T-helper 1 cell treated with Interleukin-12 subunit alpha and Interleukin-12 subunit beta and Interleukin-4 antibody, amounts not matched to agents 30 μg/mL and 1 μg/mL, for 36 hours (primary cell): ENCODE measurements around the gene SPACA4.

ENCODE experiments used
- H3K27ac Mint-ChIP-seq: one replicate; pipeline ENCODE4 v1.8.0; 2021; ENCODE audit warnings: mild to moderate bottlenecking, mixed read lengths
- H3K27me3 Mint-ChIP-seq: one replicate; pipeline ENCODE4 v1.8.0; 2021; ENCODE audit warnings: low read depth, mixed read lengths
- H3K36me3 Mint-ChIP-seq: one replicate; pipeline ENCODE4 v1.8.0; 2021; ENCODE audit warnings: low read depth, mixed read lengths
- H3K4me1 Mint-ChIP-seq: one replicate; pipeline ENCODE4 v1.8.0; 2021; ENCODE audit warnings: low read depth, mixed read lengths
- H3K4me3 Mint-ChIP-seq: one replicate; pipeline ENCODE4 v1.8.0; 2021; ENCODE audit warnings: mild to moderate bottlenecking, moderate library complexity, mixed read lengths
- H3K9me3 Mint-ChIP-seq: one replicate; pipeline ENCODE4 v1.8.0; 2021; ENCODE audit warnings: mixed read lengths

Gene SPACA4

DNA sequence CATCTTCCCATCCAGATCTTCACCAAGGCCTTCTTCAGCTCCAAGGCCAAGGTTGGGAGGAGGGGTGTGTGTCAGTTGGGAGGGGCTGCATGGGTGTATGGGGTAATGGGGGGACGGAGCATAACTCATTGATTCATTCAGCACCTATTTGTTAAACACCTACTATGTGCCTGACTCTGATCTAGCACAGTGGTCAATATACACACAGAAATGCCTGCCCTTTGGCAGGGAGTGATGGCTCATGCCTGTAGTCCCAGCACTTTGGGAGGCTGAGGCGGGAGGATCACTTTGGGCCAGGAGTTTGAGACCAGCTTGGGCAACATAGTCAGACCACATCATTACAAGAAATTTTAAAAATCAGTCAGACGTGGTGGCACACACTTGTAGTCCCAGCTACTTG lies 19.2 kb upstream of the SPACA4 start:
- H3K4me3 Mint-ChIP-seq: no peak overlapping the region
- no peak overlapping the region for H3K27ac Mint-ChIP-seq

DNA sequence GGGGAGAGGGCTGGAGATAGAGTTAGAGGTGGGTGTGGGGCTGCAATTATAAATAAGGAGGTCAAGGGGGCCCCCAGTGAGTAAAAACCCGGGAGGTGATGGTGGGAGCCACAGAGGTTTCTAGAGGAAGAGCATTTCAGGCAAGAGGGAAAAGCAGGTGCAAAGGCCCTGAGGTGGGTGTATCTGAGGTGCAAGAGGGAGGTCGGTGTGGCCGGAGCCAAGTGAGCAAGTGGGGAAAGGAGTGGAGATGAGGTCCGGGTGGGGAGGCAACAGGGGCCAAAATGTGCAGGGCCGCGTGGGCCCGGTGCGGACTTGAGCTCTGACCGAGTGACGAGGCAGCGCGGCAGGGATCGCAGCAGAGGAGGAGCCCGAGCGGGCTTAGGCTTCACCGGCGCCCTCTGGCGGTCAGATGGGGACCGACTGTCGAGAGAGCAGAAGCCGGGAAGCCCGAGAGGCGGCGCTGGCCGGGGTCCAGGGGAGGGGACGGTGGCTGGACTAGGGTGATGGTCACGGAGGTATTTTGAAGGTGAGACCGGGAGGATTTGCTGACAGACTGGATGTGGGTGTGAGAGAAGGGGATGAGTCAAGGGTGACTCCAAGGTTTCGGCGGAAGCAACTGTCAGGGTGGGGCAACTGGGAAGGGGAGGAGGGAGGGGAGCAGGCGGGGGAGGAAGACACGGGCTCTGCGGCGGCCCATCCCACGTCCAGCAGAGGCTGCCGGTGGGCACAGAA lies 17.7 kb upstream of the SPACA4 start:
- Mint-ChIP-seq H3K4me3 (peak overlapping the region; percentile 78), H3K9me3 (no peaks in the 10 kb centered on the region), H3K27me3 (peaks cover 12% of the 10 kb centered on the region), H3K36me3 (peaks cover 12% of the 10 kb centered on the region), H3K4me1 (peaks cover 22% of the 10 kb centered on the region), H3K27ac (peak overlapping the region; percentile 85)

More for the DNA sequence above, 19.2 kb upstream of the SPACA4 start:
- H3K9me3 Mint-ChIP-seq: no peaks in the 10 kb centered on the region
- H3K4me1 Mint-ChIP-seq: peaks cover 18% of the 10 kb centered on the region
- peaks cover 12% of the 10 kb centered on the region for H3K36me3 Mint-ChIP-seq
- peaks cover 12% of the 10 kb centered on the region for H3K27me3 Mint-ChIP-seq

DNA sequence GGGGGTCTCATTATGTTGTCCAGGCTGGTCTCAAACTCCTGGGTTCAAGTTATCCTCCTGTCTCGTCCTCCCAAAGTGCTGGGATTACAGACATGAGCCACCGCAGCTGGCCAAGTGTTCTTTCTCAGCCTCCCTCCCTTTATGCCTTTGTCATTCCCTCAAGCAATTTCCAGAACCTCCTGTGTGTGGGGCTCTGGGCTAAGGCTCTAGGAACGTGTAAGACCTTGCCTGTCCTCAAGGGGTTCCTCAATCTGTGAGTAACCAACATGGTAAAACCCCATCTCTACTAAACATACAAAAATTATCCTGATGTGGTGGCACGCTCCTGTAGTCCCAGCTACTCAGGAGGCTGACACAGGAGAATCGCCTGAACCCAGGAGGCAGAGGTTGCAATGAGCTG lies 15.5 kb upstream of the SPACA4 start:
- H3K27me3 Mint-ChIP-seq: peaks cover 7% of the 10 kb centered on the region
- H3K4me3 Mint-ChIP-seq: no peak overlapping the region
- no peaks in the 10 kb centered on the region for H3K9me3 Mint-ChIP-seq
- H3K4me1 Mint-ChIP-seq: peaks cover 18% of the 10 kb centered on the region
- peaks cover 9% of the 10 kb centered on the region for H3K36me3 Mint-ChIP-seq
- H3K27ac Mint-ChIP-seq: no peak overlapping the region

DNA sequence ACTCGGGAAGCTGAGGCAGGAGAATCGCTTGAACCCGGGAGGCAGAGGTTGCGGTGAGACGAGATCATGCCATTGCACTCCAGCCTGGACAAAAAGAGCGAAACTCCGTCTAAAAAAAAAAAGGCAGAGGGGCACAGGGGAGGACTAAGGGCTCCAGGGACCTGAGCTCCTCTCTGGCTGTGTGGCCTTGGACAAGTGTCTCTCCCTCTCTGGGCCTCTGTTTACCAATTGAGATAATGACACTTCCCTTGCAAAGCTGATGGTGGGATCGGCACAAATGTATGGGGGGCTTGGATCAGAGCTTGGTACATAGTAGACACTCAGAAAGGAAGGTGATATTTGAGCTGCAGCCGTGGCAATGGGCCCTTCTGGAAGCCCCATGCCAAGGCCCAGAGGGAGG lies 11.4 kb upstream of the SPACA4 start:
- no peaks in the 10 kb centered on the region for H3K27me3 Mint-ChIP-seq
- peak overlapping the region; percentile 77 for H3K4me3 Mint-ChIP-seq
- H3K9me3 Mint-ChIP-seq: no peaks in the 10 kb centered on the region
- peaks cover 3% of the 10 kb centered on the region for H3K36me3 Mint-ChIP-seq
- H3K4me1 Mint-ChIP-seq: peaks cover 9% of the 10 kb centered on the region
- H3K27ac Mint-ChIP-seq: peak overlapping the region; percentile 77

DNA sequence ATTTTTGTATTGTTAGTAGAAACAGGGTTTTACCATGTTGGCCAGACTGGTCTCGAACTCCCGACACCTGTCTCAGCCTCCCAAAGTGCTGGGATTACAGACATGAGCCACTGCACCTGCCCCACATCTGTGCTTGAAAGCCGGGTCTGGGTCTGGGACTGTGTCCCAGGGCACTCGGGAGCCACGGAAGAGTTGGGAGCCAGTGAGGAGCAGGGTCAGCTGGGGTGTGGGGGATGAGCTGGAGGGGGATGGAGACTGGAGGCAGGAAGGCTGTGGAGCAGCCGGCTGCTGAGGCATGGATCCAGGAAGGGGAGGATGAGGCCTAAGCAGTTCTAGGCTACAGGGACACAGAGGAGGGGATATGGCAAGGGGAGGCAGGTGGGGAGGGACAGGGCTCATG lies 10.7 kb upstream of the SPACA4 start:
- H3K36me3 Mint-ChIP-seq: no peaks in the 10 kb centered on the region
- peak overlapping the region; percentile 74 for H3K4me3 Mint-ChIP-seq
- H3K27me3 Mint-ChIP-seq: no peaks in the 10 kb centered on the region
- no peak overlapping the region for H3K27ac Mint-ChIP-seq
- no peaks in the 10 kb centered on the region for H3K9me3 Mint-ChIP-seq
- peaks cover 9% of the 10 kb centered on the region for H3K4me1 Mint-ChIP-seq

DNA sequence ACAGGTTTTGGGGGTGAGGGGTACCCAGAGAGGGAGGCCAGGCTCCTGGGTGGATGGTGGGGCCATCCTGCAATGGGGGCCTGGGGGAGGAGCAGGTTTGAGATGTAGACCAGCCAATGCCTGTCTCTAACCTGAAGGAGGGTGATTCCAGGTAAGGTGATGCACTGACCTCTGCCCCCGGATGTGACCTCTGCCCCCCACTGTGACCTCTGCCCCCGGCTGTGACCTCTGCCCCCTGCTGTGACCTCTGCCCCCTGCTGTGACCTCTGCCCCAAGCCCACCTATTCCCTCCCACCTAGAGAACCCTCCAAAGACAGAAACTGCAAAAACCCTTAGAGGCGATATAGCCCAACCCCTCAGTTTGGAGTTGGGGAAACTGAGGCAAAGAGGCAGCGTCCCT lies 10.3 kb upstream of the SPACA4 start:
- no peaks in the 10 kb centered on the region for H3K9me3 Mint-ChIP-seq
- no peaks in the 10 kb centered on the region for H3K27me3 Mint-ChIP-seq
- peaks cover 9% of the 10 kb centered on the region for H3K4me1 Mint-ChIP-seq
- no peak overlapping the region for H3K27ac Mint-ChIP-seq
- no peaks in the 10 kb centered on the region for H3K36me3 Mint-ChIP-seq
- peak overlapping the region; percentile 74 for H3K4me3 Mint-ChIP-seq

DNA sequence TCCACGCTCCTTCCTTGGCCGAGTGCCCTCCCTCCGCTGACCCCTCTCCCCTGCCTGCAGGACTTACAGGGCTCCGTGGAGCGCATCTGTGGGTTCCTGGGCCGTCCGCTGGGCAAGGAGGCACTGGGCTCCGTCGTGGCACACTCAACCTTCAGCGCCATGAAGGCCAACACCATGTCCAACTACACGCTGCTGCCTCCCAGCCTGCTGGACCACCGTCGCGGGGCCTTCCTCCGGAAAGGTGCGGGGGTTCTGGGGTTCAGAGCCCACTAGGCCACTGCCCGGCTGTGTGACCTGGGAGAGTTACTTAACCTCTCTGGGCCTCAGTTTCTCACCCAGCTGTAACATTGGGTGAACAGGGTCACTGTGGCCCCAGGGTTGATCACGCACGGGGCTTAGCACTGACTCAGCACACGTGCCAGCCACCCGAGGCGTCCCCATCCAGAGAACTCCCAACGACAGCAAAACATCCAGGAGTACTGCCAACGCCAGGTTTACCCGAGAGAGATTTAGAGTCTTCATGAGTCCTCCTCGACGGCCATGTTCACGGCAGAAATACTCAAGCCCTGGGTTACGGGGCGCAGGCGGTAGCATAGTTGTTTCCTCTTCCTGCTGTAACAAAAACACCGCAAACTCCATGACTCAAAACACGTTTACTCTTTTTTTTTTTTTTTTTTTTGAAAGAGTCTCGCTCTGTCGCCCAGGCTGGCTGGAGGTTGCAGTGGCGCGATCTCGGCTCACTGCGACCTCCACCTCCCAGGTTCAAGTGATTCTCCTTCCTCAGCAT lies 9.7 kb upstream of the SPACA4 start:
- Mint-ChIP-seq H3K4me3 (peak overlapping the region; percentile 74), H3K27ac (peak overlapping the region; percentile 76), H3K36me3 (no peaks in the 10 kb centered on the region), H3K4me1 (peaks cover 7% of the 10 kb centered on the region), H3K27me3 (no peaks in the 10 kb centered on the region), H3K9me3 (no peaks in the 10 kb centered on the region)

DNA sequence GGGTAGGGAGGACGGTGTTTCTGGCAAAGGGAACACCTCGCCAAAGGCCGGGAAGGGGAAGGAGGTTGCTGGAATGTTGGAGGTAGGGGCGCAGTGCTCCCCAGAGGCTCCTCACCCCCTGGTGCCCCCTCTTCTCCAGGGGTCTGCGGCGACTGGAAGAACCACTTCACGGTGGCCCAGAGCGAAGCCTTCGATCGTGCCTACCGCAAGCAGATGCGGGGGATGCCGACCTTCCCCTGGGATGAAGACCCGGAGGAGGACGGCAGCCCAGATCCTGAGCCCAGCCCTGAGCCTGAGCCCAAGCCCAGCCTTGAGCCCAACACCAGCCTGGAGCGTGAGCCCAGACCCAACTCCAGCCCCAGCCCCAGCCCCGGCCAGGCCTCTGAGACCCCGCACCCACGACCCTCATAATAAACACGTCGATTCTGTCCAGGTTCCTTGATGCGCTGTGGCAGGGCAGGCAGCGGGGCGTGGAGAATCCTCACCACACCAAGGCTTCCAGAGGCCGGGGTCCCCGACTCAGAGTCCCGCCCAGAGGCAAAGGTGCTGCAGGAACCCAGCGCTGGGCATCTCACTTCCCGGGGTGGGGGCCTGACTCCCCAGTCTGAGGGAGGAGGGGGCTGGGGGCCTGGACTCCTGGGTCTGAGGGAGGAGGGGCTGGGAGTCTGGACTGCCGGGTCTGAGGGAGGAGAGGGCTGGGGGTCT lies 7.4 kb upstream of the SPACA4 start:
- Mint-ChIP-seq H3K27ac (no peak overlapping the region), H3K27me3 (no peaks in the 10 kb centered on the region), H3K9me3 (no peaks in the 10 kb centered on the region), H3K36me3 (no peaks in the 10 kb centered on the region), H3K4me3 (no peak overlapping the region), H3K4me1 (peaks cover 2% of the 10 kb centered on the region)

DNA sequence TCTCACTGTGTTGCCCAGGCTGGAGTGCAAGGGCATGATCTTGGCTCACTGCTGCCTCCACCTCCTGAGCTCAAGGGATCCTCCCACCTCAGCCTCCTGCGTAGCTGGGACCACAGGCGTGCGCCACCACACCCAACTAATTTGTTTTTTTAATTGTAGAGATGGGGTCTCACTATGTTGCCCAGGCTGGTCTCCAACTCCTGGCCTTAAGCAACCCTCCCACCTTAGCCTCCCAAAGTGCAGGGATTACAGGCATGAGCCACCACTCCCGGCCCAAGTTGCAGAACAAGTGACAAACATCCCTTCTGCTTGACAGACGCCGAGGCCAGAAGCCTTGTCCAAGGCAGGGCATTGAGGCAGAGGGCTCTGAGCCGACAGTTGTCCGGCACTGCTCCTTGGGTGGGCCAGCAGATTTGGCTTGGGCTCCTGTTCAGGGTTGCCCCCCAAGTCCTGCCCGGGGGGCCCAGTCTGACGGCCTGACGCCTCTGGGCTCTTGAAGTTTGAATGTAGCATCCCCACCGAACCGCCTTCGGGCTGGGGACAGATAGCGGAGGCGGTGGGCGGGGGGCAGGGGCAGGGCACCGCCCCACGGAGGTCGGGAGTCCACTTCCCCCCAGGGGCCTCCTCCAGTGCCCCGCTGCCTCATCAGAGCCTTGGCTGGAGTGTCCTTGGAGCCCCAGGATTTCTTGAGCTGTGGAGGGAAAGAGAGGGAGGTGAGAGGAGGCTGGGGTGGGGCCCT lies 5.7 kb upstream of the SPACA4 start:
- no peaks in the 10 kb centered on the region for H3K36me3 Mint-ChIP-seq
- H3K27ac Mint-ChIP-seq: no peak overlapping the region
- H3K4me3 Mint-ChIP-seq: no peak overlapping the region
- H3K27me3 Mint-ChIP-seq: no peaks in the 10 kb centered on the region
- H3K4me1 Mint-ChIP-seq: no peaks in the 10 kb centered on the region
- no peaks in the 10 kb centered on the region for H3K9me3 Mint-ChIP-seq

DNA sequence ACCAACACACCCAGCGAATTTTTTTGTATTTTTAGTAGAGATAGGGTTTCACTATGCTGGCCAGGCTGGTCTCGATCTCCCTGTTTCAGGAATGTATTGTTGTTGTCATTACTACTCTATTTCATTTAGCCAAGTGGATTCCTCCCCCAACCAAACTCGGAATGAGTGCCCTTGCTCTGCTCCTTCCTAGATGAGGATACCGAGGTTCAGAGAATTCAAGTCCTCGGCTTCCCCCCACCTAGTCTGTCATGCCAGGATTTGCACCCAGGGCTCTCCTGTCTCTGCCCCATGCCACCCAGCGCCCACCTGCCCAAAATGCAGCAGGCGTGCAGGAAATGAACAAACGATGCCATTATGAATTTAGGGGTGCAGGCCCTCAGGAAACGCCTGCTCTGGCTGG lies 3.5 kb upstream of the SPACA4 start:
- H3K27ac Mint-ChIP-seq: no peak overlapping the region
- no peaks in the 10 kb centered on the region for H3K27me3 Mint-ChIP-seq
- H3K4me1 Mint-ChIP-seq: no peaks in the 10 kb centered on the region
- no peak overlapping the region for H3K4me3 Mint-ChIP-seq
- no peaks in the 10 kb centered on the region for H3K36me3 Mint-ChIP-seq
- no peaks in the 10 kb centered on the region for H3K9me3 Mint-ChIP-seq

DNA sequence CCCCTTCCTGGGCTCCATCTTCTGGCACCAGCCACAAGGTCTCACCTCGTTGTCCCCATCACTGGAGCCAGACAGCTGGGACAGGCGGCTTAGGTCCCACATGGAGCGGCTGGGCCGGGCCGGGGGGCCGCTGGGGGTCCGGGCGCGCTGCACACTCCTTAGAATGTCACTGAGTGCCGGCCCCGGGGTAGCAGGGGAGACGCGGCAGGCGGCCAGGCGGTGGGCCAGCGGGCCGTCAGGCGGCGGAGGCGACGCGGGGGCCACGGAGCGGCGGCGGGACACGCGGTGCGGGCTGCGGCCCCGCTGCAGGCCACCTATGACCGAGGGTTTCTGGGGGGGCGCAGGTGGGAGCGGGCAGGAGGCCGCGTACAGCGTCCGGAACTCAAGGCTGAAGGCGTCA lies 3.1 kb upstream of the SPACA4 start:
- H3K27ac Mint-ChIP-seq: no peak overlapping the region
- H3K27me3 Mint-ChIP-seq: no peaks in the 10 kb centered on the region
- no peaks in the 10 kb centered on the region for H3K36me3 Mint-ChIP-seq
- H3K9me3 Mint-ChIP-seq: no peaks in the 10 kb centered on the region
- no peaks in the 10 kb centered on the region for H3K4me1 Mint-ChIP-seq
- H3K4me3 Mint-ChIP-seq: no peak overlapping the region

DNA sequence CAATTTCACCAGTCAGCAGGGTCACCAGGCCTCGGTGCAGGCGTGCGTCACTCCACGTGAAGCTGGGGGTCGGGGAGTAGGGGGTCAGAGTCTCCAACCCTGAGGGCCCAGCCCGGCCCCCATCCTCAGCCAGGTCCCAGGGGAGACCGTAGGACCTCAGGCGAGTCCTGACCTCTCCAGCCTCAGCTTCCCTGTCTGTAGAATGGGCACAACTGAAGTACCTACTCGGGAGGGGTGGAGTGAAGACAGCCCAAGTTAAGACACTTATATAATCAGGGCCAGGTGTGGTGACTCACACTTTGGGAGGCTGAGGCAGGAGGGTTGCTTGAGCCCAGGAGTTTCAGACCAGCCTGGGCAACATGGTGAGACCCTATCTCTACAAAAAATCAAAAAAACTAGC lies 2.7 kb upstream of the SPACA4 start:
- H3K27ac Mint-ChIP-seq: no peak overlapping the region
- H3K27me3 Mint-ChIP-seq: no peaks in the 10 kb centered on the region
- peaks cover under 1% of the 10 kb centered on the region for H3K4me1 Mint-ChIP-seq
- no peaks in the 10 kb centered on the region for H3K36me3 Mint-ChIP-seq
- no peaks in the 10 kb centered on the region for H3K9me3 Mint-ChIP-seq
- no peak overlapping the region for H3K4me3 Mint-ChIP-seq

DNA sequence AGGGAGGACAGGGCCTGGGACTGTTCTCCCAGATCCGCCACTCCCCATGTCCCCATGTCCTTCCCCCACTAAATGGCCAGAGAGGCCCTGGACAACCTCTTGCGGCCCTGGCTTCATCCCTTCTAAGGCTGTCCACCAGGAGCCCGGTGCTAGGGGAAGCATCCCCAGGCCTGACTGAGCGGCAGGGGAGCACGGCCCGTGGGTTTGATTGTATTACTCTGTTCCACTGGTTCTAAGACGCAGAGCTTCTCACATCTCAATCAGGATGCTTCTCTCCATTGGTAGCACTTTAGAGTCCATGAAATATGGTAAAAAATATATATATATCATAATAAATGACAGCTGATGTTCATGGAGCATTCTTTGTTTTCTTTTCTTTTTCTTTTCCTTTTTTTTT lies 815 bp downstream of the SPACA4 start:
- no peak overlapping the region for H3K4me3 Mint-ChIP-seq
- peaks cover 2% of the 10 kb centered on the region for H3K4me1 Mint-ChIP-seq
- no peaks in the 10 kb centered on the region for H3K36me3 Mint-ChIP-seq
- H3K9me3 Mint-ChIP-seq: no peaks in the 10 kb centered on the region
- no peaks in the 10 kb centered on the region for H3K27me3 Mint-ChIP-seq
- no peak overlapping the region for H3K27ac Mint-ChIP-seq

DNA sequence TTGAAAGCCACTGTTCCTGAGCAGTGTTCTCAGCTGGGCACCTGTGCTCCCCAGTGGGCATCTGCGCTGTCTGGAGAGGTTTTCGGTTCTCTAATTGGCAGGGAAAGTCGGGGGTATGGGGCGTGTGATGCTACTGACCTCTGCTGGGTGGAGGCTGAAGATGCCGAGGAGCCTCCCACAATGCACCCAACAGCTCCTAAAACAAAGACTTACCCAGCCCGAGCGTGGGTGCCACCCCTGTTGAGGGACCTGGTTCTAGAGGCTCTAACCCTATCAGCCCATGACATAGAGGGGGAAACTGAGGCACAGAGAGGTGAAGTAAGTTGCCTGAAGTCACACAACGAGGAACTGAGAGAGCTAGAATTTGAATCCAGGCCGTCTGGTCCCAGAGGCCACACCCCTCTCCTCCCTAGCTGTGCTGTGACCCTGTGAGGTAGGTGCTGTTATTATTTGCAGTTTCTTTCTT lies 2.3 kb downstream of the SPACA4 start:
- Mint-ChIP-seq H3K27ac (peak overlapping the region; percentile 60), H3K9me3 (no peaks in the 10 kb centered on the region), H3K36me3 (no peaks in the 10 kb centered on the region), H3K27me3 (no peaks in the 10 kb centered on the region), H3K4me3 (no peak overlapping the region), H3K4me1 (peaks cover 2% of the 10 kb centered on the region)
